GM18858 (cell line): ENCODE measurements around the gene EHBP1L1.
"Not testable (repeated sequence)": the region's sequence is repeated elsewhere in the genome, so short reads cannot be mapped to it uniquely, and the experiment has no call there.

ENCODE experiments used
- ATAC-seq: cut with Tn5 transposase; IDR thresholded peaks from one replicate; pipeline ENCODE4 v1.9.1; 2021; ENCODE audit not compliant: unreplicated experiment

Gene EHBP1L1

GRCh38 chr11:65633390-65634108, 57.7 kb downstream of the EHBP1L1 start:
- no peak for ATAC-seq

GRCh38 chr11:65634109-65634436, 58.2 kb downstream of the EHBP1L1 start:
- ATAC-seq, result no peak

GRCh38 chr11:65634440-65634839, 58.6 kb downstream of the EHBP1L1 start:
- ATAC-seq, result no peak

- ATAC-seq, result no peak
Observed at GRCh38 chr11:65634905-65635731, 59.3 kb downstream of the EHBP1L1 start.

- no peak for ATAC-seq
Observed at GRCh38 chr11:65636108-65637031, 60.5 kb downstream of the EHBP1L1 start.

GRCh38 chr11:65637032-65637557, 61.2 kb downstream of the EHBP1L1 start:
- ATAC-seq, result no peak

- no peak for ATAC-seq
Observed at GRCh38 chr11:65637794-65638419, 62.1 kb downstream of the EHBP1L1 start, which contains the start of gene SIPA1. SIPA1 (plus strand) TSS chr11:65638101; CDS start chr11:65640922, 2,821 bp downstream.

GRCh38 chr11:65639228-65639597, 63.4 kb downstream of the EHBP1L1 start:
- ATAC-seq, result not testable (repeated sequence)

- ATAC-seq, result no peak
Observed at GRCh38 chr11:65639623-65640482, 64.0 kb downstream of the EHBP1L1 start.

GRCh38 chr11:65640483-65641296, 64.8 kb downstream of the EHBP1L1 start:
- no peak for ATAC-seq

GRCh38 chr11:65641297-65642013, 65.6 kb downstream of the EHBP1L1 start:
- no peak for ATAC-seq
